HG03039 (cell line): Measurements from ENCODE around the gene CXCR5.
"Not testable (repeated sequence)": the region's sequence is repeated elsewhere in the genome, so short reads cannot be mapped to it uniquely, and the experiment has no call there.

ENCODE experiments used
- ATAC-seq: cut with Tn5 transposase; IDR thresholded peaks from one replicate; pipeline ENCODE4 v1.9.1; 2021; ENCODE audit warnings: mild to moderate bottlenecking, moderate library complexity; ENCODE audit not compliant: unreplicated experiment

The CXCR5 gene, protein sequence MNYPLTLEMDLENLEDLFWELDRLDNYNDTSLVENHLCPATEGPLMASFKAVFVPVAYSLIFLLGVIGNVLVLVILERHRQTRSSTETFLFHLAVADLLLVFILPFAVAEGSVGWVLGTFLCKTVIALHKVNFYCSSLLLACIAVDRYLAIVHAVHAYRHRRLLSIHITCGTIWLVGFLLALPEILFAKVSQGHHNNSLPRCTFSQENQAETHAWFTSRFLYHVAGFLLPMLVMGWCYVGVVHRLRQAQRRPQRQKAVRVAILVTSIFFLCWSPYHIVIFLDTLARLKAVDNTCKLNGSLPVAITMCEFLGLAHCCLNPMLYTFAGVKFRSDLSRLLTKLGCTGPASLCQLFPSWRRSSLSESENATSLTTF

DNA sequence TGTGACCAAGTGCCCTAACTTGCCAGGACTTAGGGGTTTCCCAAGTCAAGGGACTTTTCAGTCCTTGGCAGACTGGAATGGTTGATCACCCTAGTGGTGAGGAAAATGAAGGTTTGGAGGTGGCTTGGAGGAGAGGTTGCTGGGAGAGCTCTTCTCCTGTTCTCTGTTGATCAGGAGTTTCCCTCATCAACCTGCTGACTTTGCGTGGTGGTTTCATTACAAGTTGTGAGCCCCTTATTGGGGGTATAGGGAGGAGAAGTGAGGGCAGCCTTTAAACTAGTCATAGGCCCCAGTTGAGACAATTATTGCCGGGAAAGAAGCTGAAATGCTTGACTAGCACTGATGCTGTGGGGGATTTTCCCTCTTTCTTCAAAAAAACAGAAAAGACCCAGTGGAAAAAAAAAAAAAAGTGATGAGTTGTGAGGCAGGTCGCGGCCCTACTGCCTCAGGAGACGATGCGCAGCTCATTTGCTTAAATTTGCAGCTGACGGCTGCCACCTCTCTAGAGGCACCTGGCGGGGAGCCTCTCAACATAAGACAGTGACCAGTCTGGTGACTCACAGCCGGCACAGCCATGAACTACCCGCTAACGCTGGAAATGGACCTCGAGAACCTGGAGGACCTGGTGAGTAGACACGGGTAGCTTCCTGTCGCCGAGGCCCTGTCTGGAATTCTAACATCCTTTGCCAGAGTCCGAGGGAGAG, at the start of gene CXCR5:
TSS of gene CXCR5 (plus strand) at position 525 of the 704 bp plus-strand sequence. CDS start at position 575, 50 bp downstream.
- peak; percentile 50 for ATAC-seq

DNA sequence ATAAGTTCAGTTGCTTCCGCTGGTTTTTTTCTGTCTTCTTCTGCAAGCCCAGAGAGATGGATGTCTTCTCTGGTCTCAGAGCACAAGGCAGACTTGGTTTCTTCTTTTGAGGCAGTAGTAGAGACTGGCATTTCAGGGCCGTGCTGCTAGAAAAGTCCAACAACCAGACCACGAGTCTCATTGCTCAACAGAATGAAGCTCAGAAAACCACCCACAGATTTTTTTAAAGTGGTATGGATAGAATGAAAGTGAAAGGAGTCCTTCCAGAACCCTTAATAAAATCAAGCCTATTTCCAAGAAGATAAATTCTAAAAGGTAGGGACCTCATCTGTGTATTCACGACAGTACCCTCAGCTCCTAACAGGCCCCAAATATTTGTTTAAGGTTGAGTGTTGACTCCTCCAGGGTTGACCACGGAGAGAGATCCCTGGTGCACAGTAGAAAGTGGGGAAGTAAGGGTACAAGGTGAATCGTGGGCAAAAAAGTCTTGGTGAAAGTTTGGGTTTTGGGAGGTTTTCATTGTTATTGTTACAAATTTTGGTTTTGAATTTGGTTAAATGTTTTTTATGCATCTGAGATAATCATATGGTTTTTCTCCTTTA, 49.2 kb upstream of the CXCR5 start:
- no peak for ATAC-seq

GRCh38 chr11:118837868-118838267, 45.8 kb upstream of the CXCR5 start:
- ATAC-seq: no peak

DNA sequence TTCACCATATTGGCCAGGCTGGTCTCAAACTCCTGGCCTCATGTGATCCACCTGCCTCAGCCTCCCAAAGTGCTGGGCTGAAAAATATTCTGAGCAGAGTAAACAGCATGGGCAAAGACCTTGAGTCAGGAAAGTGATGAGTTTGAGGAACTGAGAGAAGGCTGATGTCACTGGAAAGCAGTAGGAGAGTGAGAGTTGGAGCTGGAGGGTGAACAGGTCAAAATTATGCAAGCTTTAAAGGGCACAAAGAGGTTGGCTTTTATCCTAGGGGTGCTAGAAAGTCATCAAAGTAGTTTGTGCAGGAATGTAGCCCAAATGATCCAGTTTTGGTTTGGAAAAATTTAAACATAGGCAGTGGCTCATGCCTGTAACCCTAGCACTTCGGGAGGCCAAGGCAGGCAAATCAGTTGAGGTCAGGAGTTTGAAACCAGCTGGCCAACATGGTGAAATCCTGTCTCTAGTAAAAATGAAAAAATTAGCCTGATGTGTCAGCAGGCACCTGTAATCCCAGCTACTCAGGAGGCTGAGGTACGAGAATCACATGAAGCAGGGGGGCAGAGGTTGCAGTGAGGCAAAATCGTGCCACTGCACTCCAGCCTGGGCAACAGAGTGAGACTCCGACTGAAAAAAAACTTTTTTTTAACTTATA, 44.7 kb upstream of the CXCR5 start:
- peak; percentile 57 for ATAC-seq

DNA sequence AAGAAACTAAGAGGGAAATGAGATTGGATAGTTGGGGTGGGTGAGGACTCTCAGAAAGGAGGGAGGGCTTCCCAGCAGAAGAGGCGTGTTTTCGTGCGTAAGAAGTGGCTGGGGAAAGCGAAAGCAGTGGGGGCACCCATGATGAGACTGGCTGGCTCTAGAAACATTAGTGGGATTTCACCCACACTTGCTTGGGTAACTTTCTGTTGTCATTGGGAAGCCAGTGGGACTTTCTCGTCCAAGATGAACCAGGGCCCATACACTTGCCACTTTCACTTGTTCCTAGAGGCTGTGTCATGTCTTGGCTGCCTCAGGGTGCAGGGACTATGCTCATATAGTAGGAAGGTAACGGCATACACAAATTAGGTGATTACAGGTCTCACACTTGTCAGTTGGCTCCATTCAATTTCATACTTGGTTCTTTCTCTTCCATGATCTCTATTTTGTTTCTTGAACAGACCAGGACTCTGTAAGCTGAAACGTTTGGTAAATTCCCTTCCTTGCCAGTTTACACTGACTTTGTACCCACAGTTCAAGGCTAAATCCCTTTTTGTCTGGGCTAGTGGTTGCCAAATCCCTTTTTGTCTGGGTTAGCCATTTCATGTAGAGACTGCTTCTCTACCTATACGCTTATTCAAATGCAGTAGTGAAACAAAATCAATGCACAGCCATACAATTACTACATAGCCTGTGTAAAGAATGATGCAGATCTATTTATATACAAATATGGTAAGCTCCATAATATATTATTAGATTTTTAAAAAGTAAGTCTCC, 42.0 kb upstream of the CXCR5 start:
- no peak for ATAC-seq

GRCh38 chr11:118842369-118842768, 41.3 kb upstream of the CXCR5 start:
- ATAC-seq: no peak

DNA sequence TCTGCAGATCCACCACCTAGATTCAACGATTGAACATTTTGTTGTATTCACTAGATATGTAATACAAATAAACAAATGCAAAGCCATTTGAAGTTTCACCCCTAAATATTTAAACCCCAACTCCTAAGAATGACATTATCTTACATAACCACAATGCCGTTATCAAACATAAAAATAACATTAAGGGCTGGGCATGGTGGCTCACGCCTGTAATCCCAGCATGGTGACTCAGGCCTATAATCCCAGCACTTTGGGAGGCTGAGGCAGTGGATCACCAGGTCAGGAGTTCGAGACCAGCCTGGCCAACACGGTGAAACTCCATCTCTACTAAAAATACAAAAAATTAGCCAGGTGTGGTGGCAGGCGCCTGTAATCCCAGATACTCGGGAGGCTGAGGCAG, 40.8 kb upstream of the CXCR5 start:
- ATAC-seq: not testable (repeated sequence)

DNA sequence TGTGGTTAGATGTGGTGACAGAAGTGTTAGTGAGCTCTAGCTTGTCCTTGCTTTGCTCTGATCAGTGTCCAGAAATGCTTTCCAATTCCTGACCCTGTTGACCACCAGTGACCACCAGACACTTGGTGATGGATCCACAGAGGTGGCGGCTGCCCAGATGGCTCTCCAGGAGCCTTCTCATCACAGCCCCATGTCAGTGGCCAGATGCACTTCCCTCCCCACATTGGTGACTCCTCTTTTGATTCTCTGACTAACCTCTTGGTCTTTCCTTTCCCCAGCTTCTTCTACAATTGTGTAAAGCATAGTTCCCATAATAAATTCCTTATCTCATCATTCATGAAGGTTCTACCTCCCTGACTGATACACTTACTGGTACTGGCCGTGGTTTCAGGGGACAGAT, 40.1 kb upstream of the CXCR5 start:
- no peak for ATAC-seq

GRCh38 chr11:118845369-118845768, 38.3 kb upstream of the CXCR5 start:
- no peak for ATAC-seq

GRCh38 chr11:118846181-118846935, 37.3 kb upstream of the CXCR5 start:
- no peak for ATAC-seq

- ATAC-seq: no peak
Measured at GRCh38 chr11:118849825-118850224, 33.9 kb upstream of the CXCR5 start.

GRCh38 chr11:118851970-118852369, 31.7 kb upstream of the CXCR5 start:
- no peak for ATAC-seq

- no peak for ATAC-seq
Measured at GRCh38 chr11:118853678-118854077, 30.0 kb upstream of the CXCR5 start.

GRCh38 chr11:118856314-118856713, 27.4 kb upstream of the CXCR5 start:
- ATAC-seq: no peak

- ATAC-seq: no peak
Measured at GRCh38 chr11:118857385-118857784, 26.3 kb upstream of the CXCR5 start.

DNA sequence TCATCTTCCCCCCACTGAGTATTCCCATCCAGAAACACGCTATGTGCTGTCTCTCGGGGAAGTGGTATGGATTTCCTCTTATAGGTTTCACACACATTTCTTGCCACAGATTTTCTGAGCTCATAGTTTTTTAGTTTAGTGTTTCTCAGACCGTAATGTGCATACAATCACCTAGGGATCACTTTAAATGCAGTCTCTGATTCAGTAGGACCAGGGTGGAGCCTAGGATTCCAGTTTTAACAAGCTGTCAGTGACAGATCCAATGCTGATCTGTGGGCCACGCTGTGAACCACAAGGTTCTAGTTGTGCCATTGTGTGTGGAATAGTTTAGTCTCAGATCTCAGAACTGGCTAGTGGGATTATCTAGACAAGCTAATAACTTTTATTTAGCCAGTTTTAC, 23.7 kb upstream of the CXCR5 start:
- ATAC-seq: no peak

DNA sequence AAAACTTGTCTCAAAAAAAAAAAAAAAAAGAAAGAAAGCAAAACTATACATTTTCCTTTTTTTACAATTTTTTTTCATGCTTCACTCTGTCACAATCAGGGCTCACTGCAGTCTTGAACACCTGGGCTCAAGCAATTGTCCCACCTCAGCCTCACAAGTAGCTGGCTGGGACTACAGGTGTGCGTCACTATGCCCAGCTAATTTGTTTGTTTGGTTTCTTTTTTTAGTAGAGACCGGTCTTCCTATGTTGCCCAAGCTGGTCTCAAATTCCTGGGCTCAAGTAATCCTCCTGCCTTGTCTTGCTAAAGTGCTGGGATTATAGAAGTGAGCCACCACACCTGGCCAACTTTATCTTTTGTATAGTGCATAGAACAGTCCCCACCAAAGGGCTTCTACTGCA, 15.0 kb upstream of the CXCR5 start:
- no peak for ATAC-seq

- ATAC-seq: peak; percentile 41
Measured at GRCh38 chr11:118870396-118871343, 13.0 kb upstream of the CXCR5 start.

DNA sequence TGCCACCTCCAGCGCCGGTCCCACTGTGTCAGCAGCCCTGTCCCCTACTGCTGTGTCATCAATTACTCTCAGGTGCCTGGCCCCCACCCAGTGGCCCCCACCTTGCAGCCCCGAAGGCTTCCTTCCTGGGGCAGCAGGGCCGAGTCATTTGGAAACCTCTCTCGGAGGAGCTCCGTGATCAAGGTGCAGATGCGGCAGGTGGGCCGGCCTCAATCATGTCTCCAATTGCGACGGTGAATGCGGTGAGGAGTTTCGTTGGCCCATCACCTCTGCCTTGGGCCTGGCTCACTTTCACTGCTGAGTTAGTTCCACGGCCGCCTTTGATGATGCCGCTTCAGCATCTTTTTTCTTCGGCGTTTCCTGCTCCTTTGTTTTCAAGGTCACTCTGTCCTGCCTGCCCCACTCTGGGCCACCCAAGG, 11.3 kb upstream of the CXCR5 start:
- ATAC-seq: no peak
